HCT116 (cell line): ENCODE results near the gene VSX1. TPM values are rescaled to one million over a fixed set of nuclear protein-coding genes. Genes with fewer than 3 reads are reported as not detected.

Source experiments
- ATAC-seq: fragments of 200-7000 bp; cut with Tn5 transposase; 2 replicates; pipeline ENCODE4 v1.9.1; 2020; ENCODE audit warnings: mild to moderate bottlenecking, moderate library complexity
- BruUV-seq: library from RNA; stranded (reverse); fragments of 400-500 nt; replicated peaks from 2 replicates; lab custom pipeline; 2021; lab: Mats Ljungman, UMichigan
- CTCF ChIA-PET: fragments of 300-600 bp; sonication (Branson Sonifier 250); formaldehyde crosslinking; loops from one replicate; lab custom pipeline; 2021; ENCODE audit warnings: antibody characterized with exemption; lab: Charles Lee
- POLR2A ChIA-PET: fragments of 300-600, 350-600 bp; sonication (Branson Sonifier 250); formaldehyde crosslinking; loops from one replicate; lab custom pipeline; 2021; ENCODE audit warnings: antibody characterized with exemption; lab: Charles Lee
- RAD21 ChIA-PET, 2 experiments: fragments of 300-600 bp; sonication (Branson Sonifier 250); formaldehyde crosslinking; loops; one replicate each; lab custom pipeline; 2023; ENCODE audit warnings: low total read pairs in 2 of 2; ENCODE audit not compliant: uncharacterized antibody in 2 of 2, unreplicated experiment in 2 of 2, low non-redundant PET in 1 of 2; lab: Charles Lee
- DNase-seq: peaks from one replicate; pipeline ENCODE4 v3.0.0-alpha.2; 2010; ENCODE audit warnings: low read depth, low spot score
- H2AFZ ChIP-seq: fragments of 200-600 bp; shearing (Covaris generic), sonication (generic); 2 replicates; pipeline ENCODE4 v1.6.1; 2017; ENCODE audit warnings: low read depth, mixed run types, mixed read lengths, antibody characterized with exemption, low read length; ENCODE audit not compliant: poor library complexity, severe bottlenecking
- H3K27ac ChIP-seq: 2 replicates; pipeline ENCODE4 v1.5.1; 2012; ENCODE audit warnings: low read depth, low read length
- H3K27me3 ChIP-seq: fragments of 200-600 bp; sonication (generic); 2 replicates; pipeline ENCODE4 v1.6.1; 2016; ENCODE audit warnings: mixed run types, low read length, mixed read lengths; ENCODE audit not compliant: insufficient read depth
- H3K36me3 ChIP-seq, 2 experiments: fragments of 200-500 bp in 1 of 2; fragments of 200-600 bp in 1 of 2; sonication (Bioruptor generic) in 1 of 2; sonication (generic) in 1 of 2; 2 replicates each; pipeline versions ENCODE4 v1.5.1 to v1.6.1; 2014 to 2016; ENCODE audit warnings: low read length in 2 of 2, inconsistent platforms in 1 of 2, mixed read lengths in 1 of 2, mixed run types in 1 of 2; ENCODE audit not compliant: insufficient read depth in 2 of 2, control insufficient read depth in 1 of 2
- H3K4me1 ChIP-seq, 2 experiments: fragments of 200-600 bp in 1 of 2; sonication (generic) in 1 of 2; 2 replicates each; pipeline versions ENCODE4 v1.5.1 to v1.6.1; 2012 to 2017; ENCODE audit warnings: low read length in 2 of 2, inconsistent platforms in 1 of 2, mild to moderate bottlenecking in 1 of 2, mixed read lengths in 1 of 2, mixed run types in 1 of 2, moderate library complexity in 1 of 2; ENCODE audit not compliant: insufficient read depth in 2 of 2, control insufficient read depth in 1 of 2
- H3K4me2 ChIP-seq: fragments of 200-600 bp; sonication (generic); 2 replicates; pipeline ENCODE4 v1.6.1; 2017; ENCODE audit warnings: mixed run types, low read length, mixed read lengths
- H3K4me3 ChIP-seq, 2 experiments: fragments of 200-600 bp in 1 of 2; sonication (generic) in 1 of 2; replicated peaks in 1 of 2; 2 replicates each; pipeline ENCODE4 v1.5.1; 2011 to 2016; ENCODE audit warnings: low read length in 2 of 2, control low read depth in 1 of 2, low read depth in 1 of 2, mild to moderate bottlenecking in 1 of 2, mixed read lengths in 1 of 2, mixed run types in 1 of 2
- H3K79me2 ChIP-seq: fragments of 200-600 bp; sonication (generic); 2 replicates; pipeline ENCODE4 v1.6.1; 2017; ENCODE audit warnings: mild to moderate bottlenecking, mixed run types, low read length, moderate library complexity, mixed read lengths; ENCODE audit not compliant: insufficient read depth
- H3K9ac ChIP-seq: fragments of 200-600 bp; sonication (generic); 2 replicates; pipeline ENCODE4 v1.6.1; 2016; ENCODE audit warnings: low read length, mixed read lengths
- H3K9me2 ChIP-seq: fragments of 200-600 bp; sonication (generic), shearing (Covaris generic); 2 replicates; pipeline ENCODE4 v1.6.1; 2017; ENCODE audit warnings: mixed run types, mild to moderate bottlenecking, moderate library complexity; ENCODE audit not compliant: insufficient read depth
- H3K9me3 ChIP-seq, 2 experiments: fragments of 200-500 bp in 1 of 2; fragments of 200-600 bp in 1 of 2; sonication (Bioruptor generic) in 1 of 2; sonication (generic) in 1 of 2; 2 replicates each; pipeline ENCODE4 v1.6.1; 2014 to 2017; ENCODE audit warnings: low read length in 2 of 2, mixed read lengths in 2 of 2, inconsistent platforms in 1 of 2, low read depth in 1 of 2, mild to moderate bottlenecking in 1 of 2, mixed run types in 1 of 2, moderate library complexity in 1 of 2; ENCODE audit not compliant: control insufficient read depth in 1 of 2, insufficient read depth in 1 of 2
- H4K20me1 ChIP-seq: fragments of 200-600 bp; sonication (generic), shearing (Covaris generic); 2 replicates; pipeline ENCODE4 v1.6.1; 2017; ENCODE audit warnings: mixed run types, mild to moderate bottlenecking, moderate library complexity; ENCODE audit not compliant: insufficient read depth
- CBX3 ChIP-seq: IDR thresholded peaks from 2 replicates; pipeline ENCODE4 v1.6.1; 2012; ENCODE audit warnings: low read depth
- CEBPB ChIP-seq: IDR thresholded peaks from 2 replicates; pipeline ENCODE4 v1.6.1; 2012; ENCODE audit warnings: low read depth
- CTCF ChIP-seq, 3 experiments: fragments of 200-600 bp in 1 of 3; sonication (generic) in 1 of 3; IDR thresholded peaks in 2 of 3; conservative IDR thresholded peaks in 1 of 3; 2 replicates each; pipeline ENCODE4 v1.5.1; 2012 to 2017; ENCODE audit warnings: low read depth in 2 of 3, low read length in 2 of 3, antibody characterized with exemption in 1 of 3, borderline replicate concordance in 1 of 3, control low read depth in 1 of 3, mild to moderate bottlenecking in 1 of 3, mixed read lengths in 1 of 3, mixed run types in 1 of 3, moderate library complexity in 1 of 3; ENCODE audit not compliant: insufficient read depth in 1 of 3
- EGR1 ChIP-seq: IDR thresholded peaks from 2 replicates; pipeline ENCODE4 v1.6.1; 2012; ENCODE audit warnings: low read depth
- EZH2 ChIP-seq: fragments of 200-600 bp; sonication (generic); IDR thresholded peaks from 2 replicates; pipeline ENCODE4 v1.6.1; 2017; ENCODE audit warnings: antibody characterized with exemption, mixed run types
- FOSL1 ChIP-seq: IDR thresholded peaks from 2 replicates; pipeline ENCODE4 v1.6.1; 2012; ENCODE audit warnings: low read depth
- JUND ChIP-seq: IDR thresholded peaks from 2 replicates; pipeline ENCODE4 v1.6.1; 2012
- POLR2A ChIP-seq: IDR thresholded peaks from 2 replicates; pipeline ENCODE4 v1.7.0; 2011; ENCODE audit warnings: borderline replicate concordance; ENCODE audit not compliant: insufficient read depth, insufficient read length; ENCODE audit errors: extremely low read depth
- POLR2AphosphoS5 ChIP-seq: IDR thresholded peaks from 2 replicates; pipeline ENCODE4 v1.6.1; 2011; ENCODE audit warnings: mild to moderate bottlenecking, low read depth, low read length, moderate library complexity
- RAD21 ChIP-seq: IDR thresholded peaks from 2 replicates; pipeline ENCODE4 v1.6.1; 2012; ENCODE audit warnings: low read depth, mild to moderate bottlenecking
- SIN3A ChIP-seq: IDR thresholded peaks from 2 replicates; pipeline ENCODE4 v1.6.1; 2012; ENCODE audit warnings: low read depth
- SP1 ChIP-seq: IDR thresholded peaks from 2 replicates; pipeline ENCODE4 v1.6.1; 2012; ENCODE audit warnings: low read depth
- SRF ChIP-seq: IDR thresholded peaks from 2 replicates; pipeline ENCODE4 v1.6.1; 2012; ENCODE audit warnings: low read depth
- TCF7L2 ChIP-seq: IDR thresholded peaks from 2 replicates; pipeline ENCODE4 v1.7.0; 2011; ENCODE audit warnings: borderline replicate concordance, inconsistent platforms; ENCODE audit not compliant: insufficient read depth, insufficient read length; ENCODE audit errors: extremely low read depth
- YY1 ChIP-seq: IDR thresholded peaks from 2 replicates; pipeline ENCODE4 v1.6.1; 2011; ENCODE audit warnings: low read length, low read depth, moderate library complexity, mild to moderate bottlenecking; ENCODE audit not compliant: insufficient replicate concordance; ENCODE audit errors: extremely low read depth
- ZFX ChIP-seq: fragments of 450-650 bp; IDR thresholded peaks from 2 replicates; pipeline ENCODE4 v1.6.1; 2017
- ZNF274 ChIP-seq: fragments of 200-500 bp; sonication (Bioruptor generic); IDR thresholded peaks from 2 replicates; pipeline ENCODE4 v1.6.1; 2014; ENCODE audit warnings: mild to moderate bottlenecking, low read depth, low read length, inconsistent platforms
- intact Hi-C: fragments of 100-400 bp; cut with micrococcal nuclease; formaldehyde crosslinking; loops from 2 replicates; pipeline ENCODE4 v1.10.0; 2022
- total RNA-seq: library from RNA; stranded (reverse); gene quantifications from one replicate; pipeline ENCODE4 v1.2.1, GENCODE V29; 2021; ENCODE audit not compliant: unreplicated experiment
- TF ChIP-seq, protein P1 (sequence below): IDR thresholded peaks from 2 replicates; pipeline ENCODE4 v1.6.1; 2012
- TF ChIP-seq, protein P2 (sequence below): IDR thresholded peaks from 2 replicates; pipeline ENCODE4 v1.6.1; 2012; ENCODE audit warnings: low read depth
- TF ChIP-seq, protein P3 (sequence below): IDR thresholded peaks from 2 replicates; pipeline ENCODE4 v1.6.1; 2012

VSX1 gene
- total RNA-seq, 1 experiment from 2014 or later, result not detected

DNA sequence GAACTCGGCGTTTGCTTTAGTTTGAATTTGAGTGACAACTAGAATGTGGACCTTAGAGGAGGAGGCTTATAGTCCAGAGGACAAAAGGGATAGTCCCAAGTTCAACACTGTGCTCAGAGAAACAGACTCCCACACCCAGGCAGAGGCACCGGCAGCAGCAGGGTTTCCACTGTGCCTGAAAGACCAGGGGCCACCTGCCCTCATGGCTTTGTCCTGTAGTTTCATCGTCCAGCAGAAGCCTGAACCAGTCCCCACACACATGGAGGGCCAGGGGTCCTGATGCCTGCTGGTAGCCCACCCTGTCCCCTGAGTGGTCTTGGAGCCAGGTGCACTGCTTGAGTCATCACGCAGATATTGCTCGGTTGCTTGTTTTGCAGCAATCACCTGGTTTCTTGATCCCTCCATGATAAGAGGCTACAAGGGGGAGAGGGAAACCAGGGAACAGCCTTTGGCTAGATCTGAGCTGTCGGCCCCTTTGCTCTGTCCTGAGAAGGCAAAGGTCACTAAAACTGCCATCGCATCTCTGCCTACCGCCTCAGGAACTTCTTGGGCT lies 16.8 kb downstream of the VSX1 start:
- Histone ChIP-seq H3K4me2 (no peak overlapping the region), H3K27me3 (peaks cover 64% of the 10 kb centered on the region), H3K9me3 (no peaks in the 10 kb centered on the region), H2AFZ (no peak overlapping the region), H3K4me1 (no peaks in the 10 kb centered on the region), H3K9ac (no peak overlapping the region), H3K79me2 (no peaks in the 10 kb centered on the region), H4K20me1 (no peaks in the 10 kb centered on the region), H3K4me3 (no peak overlapping the region), H3K36me3 (no peaks in the 10 kb centered on the region), H3K27ac (no peak overlapping the region), H3K9me2 (no peaks in the 10 kb centered on the region)
- ChIA-PET POLR2A (no interaction called here), CTCF (interaction anchor here (1.2 to 5.4 kb wide), 3 partner anchors 21 to 135 kb away, joined by 4 to 31 read pairs (median 4); no protein-coding TSS in a partner anchor), RAD21 (interaction anchor here (0.8 to 1.0 kb wide), 2 partner anchors 70 to 71 kb away, joined by 3 to 4 read pairs; no protein-coding TSS in a partner anchor)
- no TSS peak for BruUV-seq
- intact Hi-C loops, result loop anchor here (1.0 to 10.0 kb wide), 2 partner anchors 71 to 330 kb away; partner anchors contain the start of gene ABHD12
- ATAC-seq (0 out of 2 replicates have a peak, but pooled peaks have one; percentile 17), DNase-seq (no peak)
- TF ChIP-seq SRF, result no peak
- TF ChIP-seq CBX3, result no peak
- TF ChIP-seq SIN3A, result no peak
- TF ChIP-seq, protein P1, sequence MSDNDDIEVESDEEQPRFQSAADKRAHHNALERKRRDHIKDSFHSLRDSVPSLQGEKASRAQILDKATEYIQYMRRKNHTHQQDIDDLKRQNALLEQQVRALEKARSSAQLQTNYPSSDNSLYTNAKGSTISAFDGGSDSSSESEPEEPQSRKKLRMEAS, result no peak
- no peak for TF ChIP-seq JUND
- TF ChIP-seq, protein P2, sequence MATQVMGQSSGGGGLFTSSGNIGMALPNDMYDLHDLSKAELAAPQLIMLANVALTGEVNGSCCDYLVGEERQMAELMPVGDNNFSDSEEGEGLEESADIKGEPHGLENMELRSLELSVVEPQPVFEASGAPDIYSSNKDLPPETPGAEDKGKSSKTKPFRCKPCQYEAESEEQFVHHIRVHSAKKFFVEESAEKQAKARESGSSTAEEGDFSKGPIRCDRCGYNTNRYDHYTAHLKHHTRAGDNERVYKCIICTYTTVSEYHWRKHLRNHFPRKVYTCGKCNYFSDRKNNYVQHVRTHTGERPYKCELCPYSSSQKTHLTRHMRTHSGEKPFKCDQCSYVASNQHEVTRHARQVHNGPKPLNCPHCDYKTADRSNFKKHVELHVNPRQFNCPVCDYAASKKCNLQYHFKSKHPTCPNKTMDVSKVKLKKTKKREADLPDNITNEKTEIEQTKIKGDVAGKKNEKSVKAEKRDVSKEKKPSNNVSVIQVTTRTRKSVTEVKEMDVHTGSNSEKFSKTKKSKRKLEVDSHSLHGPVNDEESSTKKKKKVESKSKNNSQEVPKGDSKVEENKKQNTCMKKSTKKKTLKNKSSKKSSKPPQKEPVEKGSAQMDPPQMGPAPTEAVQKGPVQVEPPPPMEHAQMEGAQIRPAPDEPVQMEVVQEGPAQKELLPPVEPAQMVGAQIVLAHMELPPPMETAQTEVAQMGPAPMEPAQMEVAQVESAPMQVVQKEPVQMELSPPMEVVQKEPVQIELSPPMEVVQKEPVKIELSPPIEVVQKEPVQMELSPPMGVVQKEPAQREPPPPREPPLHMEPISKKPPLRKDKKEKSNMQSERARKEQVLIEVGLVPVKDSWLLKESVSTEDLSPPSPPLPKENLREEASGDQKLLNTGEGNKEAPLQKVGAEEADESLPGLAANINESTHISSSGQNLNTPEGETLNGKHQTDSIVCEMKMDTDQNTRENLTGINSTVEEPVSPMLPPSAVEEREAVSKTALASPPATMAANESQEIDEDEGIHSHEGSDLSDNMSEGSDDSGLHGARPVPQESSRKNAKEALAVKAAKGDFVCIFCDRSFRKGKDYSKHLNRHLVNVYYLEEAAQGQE, result no peak
- TF ChIP-seq, protein P3, sequence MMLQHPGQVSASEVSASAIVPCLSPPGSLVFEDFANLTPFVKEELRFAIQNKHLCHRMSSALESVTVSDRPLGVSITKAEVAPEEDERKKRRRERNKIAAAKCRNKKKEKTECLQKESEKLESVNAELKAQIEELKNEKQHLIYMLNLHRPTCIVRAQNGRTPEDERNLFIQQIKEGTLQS, result no peak
- no peak for TF ChIP-seq POLR2AphosphoS5
- TF ChIP-seq ZFX, result no peak
- no peak for TF ChIP-seq POLR2A
- TF ChIP-seq ZNF274, result no peak
- TF ChIP-seq TCF7L2, result no peak
- TF ChIP-seq CEBPB, result no peak
- TF ChIP-seq SP1, result no peak
- TF ChIP-seq YY1, result no peak
- no peak for TF ChIP-seq FOSL1
- no peak for TF ChIP-seq EGR1
- no peak for TF ChIP-seq RAD21
- no peak for TF ChIP-seq CTCF (IDR thresholded peaks at IDR 0.05 in 2 of 3, conservative IDR thresholded peaks at IDR 0.05 in 1 of 3; ENCODE audit: borderline replicate concordance in 1 of 3, insufficient read depth in 1 of 3, low read depth in 2 of 3, low read length in 2 of 3)
- TF ChIP-seq EZH2, result no peak
